ENCODE results near the gene INSR.
"Not testable (repeated sequence)": the region's sequence is repeated elsewhere in the genome, so short reads cannot be mapped to it uniquely, and the experiment has no call there.

INSR gene

GRCh38 chr19:7104747-7105447, 189.3 kb downstream of the INSR start:
- in situ Hi-C loops (cut with HindIII; ENCODE audit: low sequenced_read_pairs): no loop called here

- in situ Hi-C loops (cut with HindIII; ENCODE audit: low sequenced_read_pairs): no loop called here
Measured at GRCh38 chr19:7101498-7102253, 192.5 kb downstream of the INSR start.

- in situ Hi-C loops (cut with HindIII; ENCODE audit: low sequenced_read_pairs): no loop called here
Measured at GRCh38 chr19:7099597-7099921, 194.7 kb downstream of the INSR start.

GRCh38 chr19:7098701-7099596, 195.3 kb downstream of the INSR start:
- in situ Hi-C loops (cut with HindIII; ENCODE audit: low sequenced_read_pairs): no loop called here

- in situ Hi-C loops (cut with HindIII; ENCODE audit: low sequenced_read_pairs): no loop called here
Measured at GRCh38 chr19:7098096-7098495, 196.1 kb downstream of the INSR start.

GRCh38 chr19:7088999-7089398, 205.2 kb downstream of the INSR start:
- in situ Hi-C loops (cut with HindIII; ENCODE audit: low sequenced_read_pairs): no loop called here

GRCh38 chr19:7083076-7083956, 210.9 kb downstream of the INSR start:
- in situ Hi-C loops (cut with HindIII; ENCODE audit: low sequenced_read_pairs): no loop called here

- in situ Hi-C loops (cut with HindIII; ENCODE audit: low sequenced_read_pairs): no loop called here
Measured at GRCh38 chr19:7078008-7078407, 216.2 kb downstream of the INSR start.

GRCh38 chr19:7076151-7076550, 218.1 kb downstream of the INSR start:
- in situ Hi-C loops (cut with HindIII; ENCODE audit: low sequenced_read_pairs): no loop called here

- in situ Hi-C loops (cut with HindIII; ENCODE audit: low sequenced_read_pairs): no loop called here
Measured at GRCh38 chr19:7074705-7075282, 219.4 kb downstream of the INSR start.

- in situ Hi-C loops (cut with HindIII; ENCODE audit: low sequenced_read_pairs): no loop called here
Measured at GRCh38 chr19:7072541-7072940, 221.7 kb downstream of the INSR start.

GRCh38 chr19:7069904-7070226, 224.3 kb downstream of the INSR start:
- in situ Hi-C loops (cut with HindIII; ENCODE audit: low sequenced_read_pairs): no loop called here

- in situ Hi-C loops (cut with HindIII; ENCODE audit: low sequenced_read_pairs): no loop called here
Measured at GRCh38 chr19:7069042-7069903, 224.9 kb downstream of the INSR start, which contains the start of gene ZNF557. Gene ZNF557, plus strand, starts transcription at chr19:7069703. Its CDS starts 5,372 bp downstream, at chr19:7075075.

- in situ Hi-C loops (cut with HindIII; ENCODE audit: low sequenced_read_pairs): no loop called here
Measured at GRCh38 chr19:7068599-7068998, 225.6 kb downstream of the INSR start.

GRCh38 chr19:7067716-7068115, 226.5 kb downstream of the INSR start:
- in situ Hi-C loops (cut with HindIII; ENCODE audit: low sequenced_read_pairs): no loop called here

- in situ Hi-C loops (cut with HindIII; ENCODE audit: low sequenced_read_pairs): not testable (repeated sequence)
Measured at GRCh38 chr19:7067122-7067521, 227.1 kb downstream of the INSR start.

- in situ Hi-C loops (cut with HindIII; ENCODE audit: low sequenced_read_pairs): no loop called here
Measured at GRCh38 chr19:7063764-7064418, 230.3 kb downstream of the INSR start.

- in situ Hi-C loops (cut with HindIII; ENCODE audit: low sequenced_read_pairs): no loop called here
Measured at GRCh38 chr19:7063339-7063738, 230.9 kb downstream of the INSR start.

All from DLD1 (cell line).